Kidney (tissue), 14 donors: Measurements from ENCODE around the gene ARHGAP26. TPM values are rescaled to one million over a fixed set of nuclear protein-coding genes. Genes with fewer than 3 reads are reported as not detected.

ENCODE experiments used
- DNase-seq, 5 donors: peaks; one replicate each; pipeline ENCODE4 v3.0.0-alpha.2; 2013 to 2020
- FAIRE-seq: peaks from 2 replicates; lab custom pipeline; 2012; peaks lifted over from hg19 to GRCh38; lab: Jason Lieb, UNC
- H3K27ac ChIP-seq, 2 donors: one replicate each; pipeline ENCODE4 v1.7.0; 2013; ENCODE audit warnings: low read depth in 2 of 2, low read length in 2 of 2, inconsistent platforms in 1 of 2
- H3K27me3 ChIP-seq: one replicate; pipeline ENCODE4 v1.7.1; 2013; ENCODE audit warnings: low read length, inconsistent platforms; ENCODE audit not compliant: control insufficient read depth, insufficient read depth
- H3K36me3 ChIP-seq, 3 donors: one replicate each; pipeline versions ENCODE4 v1.7.0 to v1.7.1; 2013; ENCODE audit warnings: low read length in 3 of 3, control low read depth in 1 of 3, inconsistent platforms in 1 of 3; ENCODE audit not compliant: insufficient read depth in 3 of 3, control insufficient read depth in 2 of 3
- H3K4me1 ChIP-seq, 3 donors: one replicate each; pipeline versions ENCODE4 v1.7.0 to v1.7.1; 2013; ENCODE audit warnings: low read length in 3 of 3, inconsistent platforms in 1 of 3, low read depth in 1 of 3; ENCODE audit not compliant: control insufficient read depth in 2 of 3, insufficient read depth in 2 of 3
- H3K4me3 ChIP-seq, 3 donors: one replicate each; pipeline versions ENCODE4 v1.7.0 to v1.8.1; 2013; ENCODE audit warnings: low read length in 3 of 3, control low read depth in 1 of 3, inconsistent platforms in 1 of 3
- H3K9ac ChIP-seq, 3 donors: one replicate each; pipeline versions ENCODE4 v1.7.0 to v1.7.1; 2013; ENCODE audit warnings: low read length in 3 of 3, control low read depth in 1 of 3, inconsistent platforms in 1 of 3
- H3K9me3 ChIP-seq, 3 donors: one replicate each; pipeline versions ENCODE4 v1.7.0 to v1.7.1; 2013; ENCODE audit warnings: low read length in 3 of 3, control low read depth in 1 of 3, inconsistent platforms in 1 of 3; ENCODE audit not compliant: control insufficient read depth in 2 of 3, insufficient read depth in 1 of 3
- CTCF ChIP-seq: IDR thresholded peaks from 3 replicates; pipeline ENCODE4 v1.5.1; 2012; ENCODE audit warnings: mild to moderate bottlenecking, moderate library complexity, borderline replicate concordance; ENCODE audit not compliant: insufficient read depth; ENCODE audit errors: extremely low read depth
- intact Hi-C: fragments of 100-400 bp; cut with DNase I; formaldehyde crosslinking; loops from one replicate; pipeline ENCODE4 v1.11.1; 2022
- polyA plus RNA-seq: library from polyadenylated mRNA; stranded (reverse); fragments of 350-450 nt; fragmentation: Illumina TruSeq; extraction: RNeasy Lipid Tissue Mini Kit (QIAGEN cat#74804); gene quantifications from one replicate; pipeline ENCODE4 v1.2.3, GENCODE V29; 2014; ENCODE audit warnings: low read depth, low replicate concordance; ENCODE audit not compliant: insufficient read depth
- total RNA-seq: library from RNA; stranded (reverse); fragmentation: NEBNext Ultra II Directional; extraction: Animal tissue kit (Norgen Biotek cat#: 25700); gene quantifications from one replicate; pipeline ENCODE4 v1.2.1, GENCODE V29; 2021
- donor health status: control.
- donor health status: control.
- donor health status: control.
- donor health status: control.
- donor health status: control.
- donor health status: DM: yes; HTN: yes; CAD: no.
- donor health status: Normal renal cell carcinoma (clear cell type).

ARHGAP26 gene
- total and polyA plus RNA-seq, 2 donors from 2014 or later, result 2.5 to 85.7 TPM

GRCh38 chr5:143149759-143150158, 379.6 kb downstream of the ARHGAP26 start:
- intact Hi-C loops, result no loop called here
- FAIRE-seq (no peak), DNase-seq (no peak)
- Histone ChIP-seq H3K27ac (no peak overlapping the region), H3K27me3 (no peaks in the 10 kb centered on the region), H3K4me3 (no peak overlapping the region), H3K36me3 (peaks cover 0 to 7% (median 0%) of the 10 kb centered on the region in 3 donors), H3K9me3 (no peaks in the 10 kb centered on the region), H3K4me1 (peaks cover 0 to 31% (median 11%) of the 10 kb centered on the region in 3 donors), H3K9ac (no peak overlapping the region)
- TF ChIP-seq CTCF, result no peak

GRCh38 chr5:143151056-143151700, 381.0 kb downstream of the ARHGAP26 start:
- intact Hi-C loops, result no loop called here
- FAIRE-seq (no peak), DNase-seq (no peak)
- no peak overlapping the region for H3K4me3 ChIP-seq
- no peak for TF ChIP-seq CTCF
- H3K27me3 ChIP-seq, result no peaks in the 10 kb centered on the region
- H3K27ac ChIP-seq, result no peak overlapping the region
- H3K36me3 ChIP-seq, result peaks cover 0 to 7% (median 0%) of the 10 kb centered on the region in 3 donors
- no peak overlapping the region for H3K9ac ChIP-seq
- H3K9me3 ChIP-seq, result no peaks in the 10 kb centered on the region
- peaks cover 0 to 29% (median 13%) of the 10 kb centered on the region in 3 donors for H3K4me1 ChIP-seq

GRCh38 chr5:143152445-143152844, 382.3 kb downstream of the ARHGAP26 start:
- H3K4me3 ChIP-seq, result no peak overlapping the region
- H3K9me3 ChIP-seq, result no peaks in the 10 kb centered on the region
- peaks cover 0 to 2% (median 0%) of the 10 kb centered on the region in 3 donors for H3K36me3 ChIP-seq
- no peak overlapping the region for H3K27ac ChIP-seq
- FAIRE-seq (no peak), DNase-seq (no peak)
- peaks cover 0 to 21% (median 12%) of the 10 kb centered on the region in 3 donors for H3K4me1 ChIP-seq
- H3K27me3 ChIP-seq, result no peaks in the 10 kb centered on the region
- TF ChIP-seq CTCF, result no peak
- intact Hi-C loops, result no loop called here
- no peak overlapping the region for H3K9ac ChIP-seq
